HepG2 (cell line): ENCODE measurements around the gene CD7. TPM values are rescaled to one million over a fixed set of nuclear protein-coding genes. Genes with fewer than 3 reads are reported as not detected.

Experiments used
- ARID5B ChIP-seq: IDR thresholded peaks from 2 replicates; pipeline ENCODE4 v1.4.0; 2020; ENCODE audit warnings: mild to moderate bottlenecking, missing genetic modification reagents
- GLI4 ChIP-seq: sonication (generic); formaldehyde crosslinking; IDR thresholded peaks from 2 replicates; pipeline ENCODE4 v1.5.1; 2020; ENCODE audit warnings: missing genetic modification reagents, mild to moderate bottlenecking, moderate library complexity, borderline replicate concordance
- GTF2F1 ChIP-seq: fragments of 150-350 bp; IDR thresholded peaks from 2 replicates; pipeline ENCODE4 v1.6.1; 2014; ENCODE audit warnings: low read length
- MATR3 ChIP-seq: sonication (generic); formaldehyde crosslinking; IDR thresholded peaks from 2 replicates; pipeline ENCODE4 v1.4.0; 2020; ENCODE audit warnings: missing genetic modification reagents
- MYNN ChIP-seq: sonication (generic); formaldehyde crosslinking; IDR thresholded peaks from 2 replicates; pipeline ENCODE4 v1.4.0; 2020; ENCODE audit warnings: mild to moderate bottlenecking, low read depth, missing genetic modification reagents
- PHF21A ChIP-seq: sonication (generic); formaldehyde crosslinking; IDR thresholded peaks from 2 replicates; pipeline ENCODE4 v1.5.0; 2020; ENCODE audit warnings: mild to moderate bottlenecking, missing genetic modification reagents
- RBFOX2 ChIP-seq: fragments of 200-400 bp; formaldehyde crosslinking; IDR thresholded peaks from 2 replicates; pipeline ENCODE4 v1.6.1; 2017; ENCODE audit warnings: low read depth, mild to moderate bottlenecking, low read length
- REPIN1 ChIP-seq: sonication (generic); formaldehyde crosslinking; IDR thresholded peaks from 2 replicates; pipeline ENCODE4 v1.8.0; 2022; ENCODE audit warnings: missing genetic modification reagents, low read depth, mild to moderate bottlenecking, borderline replicate concordance
- SMYD3 ChIP-seq: sonication (generic); formaldehyde crosslinking; IDR thresholded peaks from 2 replicates; pipeline ENCODE4 v1.8.1; 2023; ENCODE audit warnings: mild to moderate bottlenecking, missing genetic modification reagents
- SNRNP70 ChIP-seq: fragments of 200-400 bp; formaldehyde crosslinking; IDR thresholded peaks from 2 replicates; pipeline ENCODE4 v1.6.1; 2017; ENCODE audit warnings: mild to moderate bottlenecking, low read depth, low read length, moderate library complexity
- ZBTB1 ChIP-seq: sonication (generic); formaldehyde crosslinking; IDR thresholded peaks from 2 replicates; pipeline ENCODE4 v1.4.0; 2020; ENCODE audit warnings: missing genetic modification reagents, borderline replicate concordance
- ZHX2 ChIP-seq, 2 experiments: sonication (generic) in 1 of 2; formaldehyde crosslinking in 1 of 2; IDR thresholded peaks; 2 replicates each; pipeline versions ENCODE4 v1.6.1 to v1.9.0; 2014 to 2022; ENCODE audit warnings: antibody characterized with exemption in 1 of 2, borderline replicate concordance in 1 of 2, inconsistent platforms in 1 of 2, low read depth in 1 of 2, missing genetic modification reagents in 1 of 2
- ZNF33B ChIP-seq: sonication (generic); formaldehyde crosslinking; IDR thresholded peaks from 2 replicates; pipeline ENCODE4 v1.5.1; 2020; ENCODE audit warnings: mild to moderate bottlenecking, missing genetic modification reagents
- ZNF362 ChIP-seq: sonication (generic); formaldehyde crosslinking; IDR thresholded peaks from 2 replicates; pipeline ENCODE4 v1.4.0; 2020; ENCODE audit warnings: missing genetic modification reagents, mild to moderate bottlenecking, borderline replicate concordance
- ZNF605 ChIP-seq: sonication (generic); formaldehyde crosslinking; IDR thresholded peaks from 2 replicates; pipeline ENCODE4 v1.8.0; 2022; ENCODE audit warnings: mild to moderate bottlenecking, missing genetic modification reagents
- ZNF75D ChIP-seq: sonication (generic); formaldehyde crosslinking; IDR thresholded peaks from 2 replicates; pipeline ENCODE4 v1.8.1; 2023; ENCODE audit warnings: missing genetic modification reagents, mild to moderate bottlenecking, borderline replicate concordance
- ZNF891 ChIP-seq: sonication (generic); formaldehyde crosslinking; IDR thresholded peaks from 2 replicates; pipeline ENCODE4 v1.5.0; 2020; ENCODE audit warnings: mild to moderate bottlenecking, missing genetic modification reagents
- polyA plus RNA-seq, 8 experiments: library from polyadenylated mRNA; depleted of rRNA in 3 of 8; stranded (reverse) in 7 of 8; unstranded in 1 of 8; fragments of >200 nt; fragmentation: Illumina TruSeq in 4 of 8; extraction: Trizol in 4 of 8; gene quantifications; 2 replicates each; pipeline versions ENCODE4 v1.2.1 to v1.2.3, GENCODE V29; 2011 to 2016; ENCODE audit warnings: low read depth in 4 of 8, missing spikeins in 1 of 8, mixed read lengths in 1 of 8; ENCODE audit not compliant: insufficient read depth in 1 of 8
- total RNA-seq, 5 experiments: library from RNA; depleted of rRNA; stranded (reverse); fragments of >200 nt; fragmentation: Illumina TruSeq; extraction: Trizol; gene quantifications; 2 replicates each; pipeline ENCODE4 v1.2.3, GENCODE V29; 2016; ENCODE audit warnings: low read depth in 1 of 5

CD7 gene
- total and polyA plus RNA-seq, 2 of the 13 experiments (the other 11 are each of a cell fraction or from before 2014, with no cell fraction given): 67.6 to 76.4 TPM

- 0 out of 2 replicates have a peak, but pooled peaks have one; percentile 66 for TF ChIP-seq ZHX2 (IDR thresholded peaks at IDR 0.05; ENCODE audit: low read depth)
- TF ChIP-seq ZHX2 (CRISPR knock-in tag; IDR thresholded peaks at IDR 0.05; ENCODE audit: borderline replicate concordance): no peak
- no peak for TF ChIP-seq SMYD3 (CRISPR knock-in tag)
- TF ChIP-seq ARID5B (CRISPR knock-in tag): peak; percentile 81
- no peak for TF ChIP-seq SNRNP70
- no peak for TF ChIP-seq GLI4
- TF ChIP-seq RBFOX2: peak; percentile 65
- TF ChIP-seq ZNF891 (CRISPR knock-in tag): no peak
- peak; percentile 39; the same call in 1 of the 2 replicates for TF ChIP-seq GTF2F1
- TF ChIP-seq MATR3 (CRISPR knock-in tag): no peak
- peak; percentile 66 for TF ChIP-seq ZNF605 (CRISPR knock-in tag)
- TF ChIP-seq ZNF33B (CRISPR knock-in tag): no peak
- TF ChIP-seq ZNF362: no peak
- TF ChIP-seq MYNN (CRISPR knock-in tag): no peak
- TF ChIP-seq ZBTB1 (CRISPR knock-in tag): no peak
- TF ChIP-seq REPIN1 (CRISPR knock-in tag): peak; percentile 81
- TF ChIP-seq ZNF75D (CRISPR knock-in tag): no peak
- peak; percentile 82 for TF ChIP-seq PHF21A (CRISPR knock-in tag)
Observed at GRCh38 chr17:82330322-82331239, 13.2 kb upstream of the CD7 start (continued).
